Esophagus muscularis mucosa (tissue), 3 donors: ENCODE measurements around the gene COX4I1.

Experiments
- CTCF ChIP-seq, 3 experiments: fragments of 200-600 bp in 2 of 3; fragments of 450-650 bp in 1 of 3; sonication (generic) in 2 of 3; IDR thresholded peaks; one replicate each; pipeline ENCODE4 v1.5.1; 2017 to 2019; ENCODE audit warnings: antibody characterized with exemption in 3 of 3, mild to moderate bottlenecking in 2 of 3, moderate library complexity in 1 of 3
- POLR2A ChIP-seq: fragments of 450-650 bp; IDR thresholded peaks from one replicate; pipeline ENCODE4 v1.6.1; 2017; ENCODE audit warnings: antibody characterized with exemption, moderate library complexity, mild to moderate bottlenecking, low read depth
- POLR2AphosphoS5 ChIP-seq, 2 donors: sonication (generic); formaldehyde crosslinking; IDR thresholded peaks; one replicate each; pipeline ENCODE4 v1.6.1; 2017; ENCODE audit warnings: antibody characterized with exemption in 2 of 2

DNA sequence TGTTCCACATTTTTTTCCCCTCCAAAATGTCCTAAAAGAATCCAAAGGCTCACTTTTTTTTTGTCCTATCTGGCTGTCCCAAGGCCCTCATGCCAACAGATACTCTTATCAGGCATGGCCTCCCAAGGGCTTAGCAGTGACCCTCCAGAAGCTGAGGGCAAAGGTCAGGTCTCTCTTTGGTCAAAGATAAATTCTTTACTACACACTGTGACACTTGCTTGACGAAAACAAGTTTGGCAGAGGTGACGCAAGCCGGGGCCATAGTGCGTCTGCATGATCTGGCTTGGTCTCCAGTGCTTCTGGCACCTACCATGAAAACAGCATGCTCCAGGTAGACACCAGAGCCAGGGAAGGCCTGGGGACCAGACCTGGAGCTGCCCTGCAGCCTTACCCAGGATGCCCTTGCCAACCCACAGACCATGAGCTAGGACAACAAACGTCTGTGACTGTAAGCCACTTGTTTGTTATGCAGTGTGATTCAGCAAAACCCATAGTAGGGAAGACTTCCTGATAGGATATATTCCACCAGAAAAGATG lies 50.9 kb downstream of the COX4I1 start:
- no peak for TF ChIP-seq CTCF (IDR thresholded peaks at IDR 0.05)
- no peak for TF ChIP-seq POLR2AphosphoS5 (IDR thresholded peaks at IDR 0.05)
- no peak for TF ChIP-seq POLR2A
